ENCODE results near the gene RAI1.

- TF ChIP-seq CTCF (IDR thresholded peaks at IDR 0.05) (no peak), POLR2A (IDR thresholded peaks at IDR 0.05) (no peak)
Observed at GRCh38 chr17:17785407-17785806, 104.1 kb downstream of the RAI1 start.
